SK-MEL-5 (cell line): Measurements from ENCODE around the gene RSBN1. TPM values are rescaled to one million over a fixed set of nuclear protein-coding genes. Genes with fewer than 3 reads are reported as not detected.
"Not testable (repeated sequence)": the region's sequence is repeated elsewhere in the genome, so short reads cannot be mapped to it uniquely, and the experiment has no call there.

ENCODE experiments used
- DNase-seq: peaks from one replicate; pipeline ENCODE4 v3.0.0-alpha.2; 2016; ENCODE audit warnings: low read depth, low spot score
- in situ Hi-C: cut with HindIII; loops from 2 replicates; pipeline ENCODE4 v1.10.0; 2016; ENCODE audit warnings: low sequenced_read_pairs, high pct_unique_total_duplicates, low pct_unique_long_range_greater_than_20kb
- polyA plus RNA-seq, 2 experiments: library from polyadenylated mRNA; depleted of rRNA; stranded (reverse); fragments of >200 nt; gene quantifications; 2 replicates each; pipeline ENCODE4 v1.2.3, GENCODE V29; 2015
- total RNA-seq: library from RNA; depleted of rRNA; stranded (reverse); fragments of >200 nt; shearing (Covaris generic); gene quantifications from 2 replicates; pipeline ENCODE4 v1.2.3, GENCODE V29; 2014; rRNA removed

Gene RSBN1
- 5.9 and 7.6 TPM in 2 replicates for total RNA-seq
- polyA plus RNA-seq (2015; cell fraction: cytosol; rRNA removed): 4.2 and 5.1 TPM in 2 replicates
- polyA plus RNA-seq (2015; cell fraction: nucleus; rRNA removed): 7.3 and 17.3 TPM in 2 replicates

GRCh38 chr1:113811888-113812660, at the start of gene RSBN1:
RSBN1 (minus strand) TSS chr1:113812476; CDS start chr1:113812412, 64 bp downstream.
- in situ Hi-C loops: no loop called here
- DNase-seq: peak; percentile 98

- DNase-seq: no peak
- in situ Hi-C loops: no loop called here
These were observed 49.4 kb upstream of the RSBN1 start for GRCh38 chr1:113861641-113862040.

DNA sequence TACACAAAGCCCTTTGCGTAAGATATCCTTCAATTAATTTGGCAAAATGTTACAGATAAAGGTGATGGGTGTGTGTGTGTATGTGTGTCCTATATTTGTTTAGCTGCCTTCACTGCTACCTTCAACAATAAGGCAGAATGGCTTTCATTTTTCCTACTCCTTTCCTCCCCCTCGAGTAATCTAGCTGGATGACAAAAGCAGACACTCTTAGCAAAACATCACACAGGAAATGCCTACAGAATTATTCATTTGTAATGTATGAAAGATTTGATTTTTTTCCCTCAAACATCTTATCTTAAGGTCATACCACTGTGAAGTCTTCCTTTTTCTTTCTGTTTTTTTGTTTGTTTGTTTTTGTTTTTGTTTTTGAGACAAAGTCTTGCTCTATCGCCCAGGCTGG, 48.6 kb upstream of the RSBN1 start:
- in situ Hi-C loops: no loop called here
- peak; percentile 3 for DNase-seq

DNA sequence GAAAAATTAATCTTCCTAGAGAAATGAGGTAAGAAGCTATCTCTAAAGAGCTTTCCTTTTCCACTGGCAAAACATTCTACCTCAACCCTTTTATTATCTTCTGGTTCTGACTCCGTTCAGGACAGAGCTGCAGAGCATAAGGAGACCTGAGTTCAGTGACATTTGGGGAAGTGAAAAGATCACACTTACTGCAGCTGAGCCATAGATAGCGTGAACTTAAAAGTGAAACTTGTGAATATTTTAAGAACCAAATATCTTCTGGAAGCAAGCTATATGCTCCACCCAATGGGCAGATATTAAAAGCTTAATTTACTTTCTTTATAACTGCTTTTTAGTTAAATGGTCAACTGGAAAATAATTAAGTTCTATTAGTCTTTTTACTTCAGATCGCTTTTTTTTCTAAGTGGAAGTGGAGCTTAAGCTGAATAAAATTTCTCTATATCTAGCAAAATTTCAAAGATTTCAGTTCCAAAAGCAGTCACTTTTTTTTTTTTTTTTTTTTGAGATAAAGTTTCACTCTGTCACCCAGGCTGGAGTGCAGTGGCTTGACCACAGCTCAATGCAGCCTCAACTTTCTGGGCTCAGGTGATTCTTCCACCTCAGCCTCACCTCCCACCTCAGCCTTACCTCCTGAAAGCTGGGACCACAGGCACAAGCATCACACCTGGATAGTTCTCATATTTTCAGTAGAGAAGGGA, 47.4 kb upstream of the RSBN1 start:
- in situ Hi-C loops: no loop called here
- no peak for DNase-seq

GRCh38 chr1:113858982-113859381, 46.7 kb upstream of the RSBN1 start:
- in situ Hi-C loops: no loop called here
- DNase-seq: no peak

DNA sequence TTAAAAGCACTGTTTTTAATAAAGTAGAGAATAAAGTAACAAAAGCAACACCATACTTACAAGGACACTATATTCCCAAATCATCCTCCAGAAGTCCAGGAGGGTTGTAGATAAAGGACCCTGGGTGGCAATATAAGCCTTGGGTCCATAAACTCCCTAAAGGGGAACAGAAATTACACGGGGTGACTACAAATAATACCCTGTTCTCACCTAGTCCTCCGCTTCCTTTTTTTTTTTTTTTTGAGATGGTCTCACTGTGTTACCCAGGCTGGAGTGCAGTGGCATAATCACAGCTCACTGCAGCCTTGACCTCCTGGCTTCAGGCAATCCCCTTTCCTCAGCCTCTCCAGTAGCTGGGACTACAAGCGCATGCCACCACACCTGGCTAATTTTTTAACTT, 46.1 kb upstream of the RSBN1 start:
- in situ Hi-C loops: no loop called here
- DNase-seq: no peak

- DNase-seq: no peak
- in situ Hi-C loops: no loop called here
These were observed 45.5 kb upstream of the RSBN1 start for GRCh38 chr1:113857776-113858175.

DNA sequence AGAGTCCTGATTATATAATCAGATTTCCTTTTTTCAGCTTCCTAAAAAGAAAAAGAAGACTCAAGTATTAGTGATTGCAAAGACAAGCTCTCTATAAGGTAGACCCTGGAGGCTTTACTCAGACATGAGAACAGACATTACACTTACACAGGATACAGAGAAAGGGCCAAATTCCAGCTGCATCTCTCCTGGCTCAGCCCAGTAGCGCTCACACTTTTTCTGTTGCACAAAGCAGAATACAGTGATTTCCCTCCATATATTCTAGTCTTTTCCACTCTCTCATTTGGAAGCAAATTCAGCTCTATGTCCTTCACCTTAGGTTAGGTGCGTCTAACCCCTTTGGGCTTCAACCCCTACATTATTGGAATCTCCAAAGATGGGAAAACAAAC, 44.1 kb upstream of the RSBN1 start:
- in situ Hi-C loops: no loop called here

GRCh38 chr1:113855630-113856400, 43.5 kb upstream of the RSBN1 start:
- in situ Hi-C loops: no loop called here
- DNase-seq: no peak

More for the DNA sequence above, 44.1 kb upstream of the RSBN1 start:
- DNase-seq: no peak

DNA sequence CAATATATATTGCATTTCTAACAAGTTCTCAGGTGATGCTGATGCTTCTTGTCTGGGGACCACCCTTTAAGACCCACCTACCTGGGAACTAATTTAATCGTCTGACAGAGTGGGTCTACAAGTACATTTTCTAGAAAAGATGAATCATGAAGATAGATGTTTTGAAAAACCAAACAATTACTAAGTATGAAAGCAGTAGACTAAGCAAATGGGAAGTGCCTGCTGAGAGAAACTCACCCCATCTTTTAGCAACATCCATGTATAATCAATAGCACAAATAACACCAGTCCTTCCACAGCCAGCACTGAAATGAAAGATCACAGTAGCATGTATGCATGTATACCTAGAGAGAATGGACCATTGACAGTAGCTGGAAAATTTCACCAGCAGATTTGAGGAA, 42.0 kb upstream of the RSBN1 start:
- DNase-seq: no peak
- in situ Hi-C loops: no loop called here

GRCh38 chr1:113852694-113853093, 40.4 kb upstream of the RSBN1 start:
- DNase-seq, in situ Hi-C loops: not testable (repeated sequence)

DNA sequence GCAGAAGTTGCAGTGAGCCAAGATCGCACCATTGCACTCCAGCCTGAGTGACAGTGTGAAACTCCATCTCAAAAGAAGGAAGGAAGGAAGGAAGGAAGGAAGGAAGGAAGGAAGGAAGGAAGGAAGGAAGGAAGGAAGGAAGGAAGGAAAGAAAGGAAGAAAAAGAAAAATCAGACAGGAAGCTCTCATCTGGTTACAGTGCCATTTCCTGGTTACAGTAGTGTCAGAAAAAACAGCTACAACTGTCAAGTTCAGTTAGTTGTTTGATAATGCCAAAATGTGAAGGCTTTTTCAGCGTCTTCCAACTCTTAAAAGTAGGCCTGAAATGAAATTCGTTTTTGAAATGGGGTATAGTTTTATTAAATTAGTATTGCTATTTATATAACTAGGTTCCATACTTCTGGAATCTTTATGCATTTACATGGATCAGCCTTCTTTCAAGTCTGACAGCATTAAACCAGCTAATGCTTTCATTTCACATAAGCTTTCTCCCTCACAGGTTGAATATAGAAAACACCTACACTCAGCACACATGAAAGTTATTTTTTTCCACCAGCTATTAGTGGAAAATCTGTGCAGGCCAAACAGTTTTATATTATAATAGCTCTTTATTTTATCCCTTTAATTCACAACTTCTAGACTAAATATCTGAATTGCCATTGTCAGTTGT, 38.0 kb upstream of the RSBN1 start:
- DNase-seq: no peak
- in situ Hi-C loops: no loop called here

GRCh38 chr1:113849072-113849471, 36.8 kb upstream of the RSBN1 start:
- in situ Hi-C loops: no loop called here
- no peak for DNase-seq

GRCh38 chr1:113846391-113847035, 34.2 kb upstream of the RSBN1 start:
- DNase-seq: no peak
- in situ Hi-C loops: no loop called here

- DNase-seq: no peak
- in situ Hi-C loops: no loop called here
These were observed 24.3 kb upstream of the RSBN1 start for GRCh38 chr1:113836534-113836933.

- in situ Hi-C loops: no loop called here
- DNase-seq: peak; percentile 66
These were observed 23.5 kb upstream of the RSBN1 start for GRCh38 chr1:113835686-113836290.

- no peak for DNase-seq
- in situ Hi-C loops: no loop called here
These were observed 22.4 kb upstream of the RSBN1 start for GRCh38 chr1:113834716-113835115.
